GM21367 (cell line): ENCODE results near the gene CLEC1B.
"Not testable (repeated sequence)": the region's sequence is repeated elsewhere in the genome, so short reads cannot be mapped to it uniquely, and the experiment has no call there.

Experiments
- ATAC-seq: cut with Tn5 transposase; IDR thresholded peaks from one replicate; pipeline ENCODE4 v1.9.1; 2021; ENCODE audit not compliant: unreplicated experiment

CLEC1B gene

DNA sequence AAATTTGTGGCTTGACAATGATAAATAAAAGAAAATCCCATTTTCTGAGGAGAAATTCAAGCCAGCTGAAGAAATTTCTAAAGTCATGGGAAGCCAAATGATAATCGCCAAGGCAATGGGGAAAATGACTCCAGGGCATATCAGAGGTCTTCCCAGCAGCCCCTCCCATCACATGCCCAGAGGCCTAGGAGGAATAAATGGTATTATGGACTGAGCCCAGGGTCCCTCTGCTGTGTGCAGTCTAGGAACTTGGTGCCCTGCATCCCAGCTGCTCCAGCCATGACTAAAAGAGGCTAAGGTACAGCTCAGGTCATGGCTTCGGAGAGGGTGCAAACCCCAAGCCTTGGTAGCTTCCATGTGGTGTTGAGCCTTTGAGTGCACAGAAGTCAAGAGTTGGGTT, 23.3 kb downstream of the CLEC1B start:
- no peak for ATAC-seq

DNA sequence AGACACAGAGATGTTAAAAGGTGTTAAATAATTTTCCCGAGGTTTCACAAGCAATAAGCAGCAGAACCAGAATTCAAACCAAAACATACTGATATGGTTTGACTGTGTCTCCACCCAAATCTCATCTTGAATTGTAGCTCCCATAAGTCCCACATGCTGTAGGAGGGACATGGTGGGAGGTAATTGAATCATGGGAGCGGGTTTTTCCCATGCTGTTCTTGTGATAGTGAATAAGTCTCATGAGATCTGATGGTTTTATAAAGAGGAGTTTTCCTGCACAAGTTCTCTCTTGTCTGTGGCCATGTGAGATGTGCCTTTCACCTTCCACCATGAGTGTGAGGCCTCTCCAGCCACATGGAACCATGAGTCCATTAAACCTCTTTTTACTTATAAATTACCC, 24.2 kb downstream of the CLEC1B start:
- ATAC-seq = not testable (repeated sequence)

DNA sequence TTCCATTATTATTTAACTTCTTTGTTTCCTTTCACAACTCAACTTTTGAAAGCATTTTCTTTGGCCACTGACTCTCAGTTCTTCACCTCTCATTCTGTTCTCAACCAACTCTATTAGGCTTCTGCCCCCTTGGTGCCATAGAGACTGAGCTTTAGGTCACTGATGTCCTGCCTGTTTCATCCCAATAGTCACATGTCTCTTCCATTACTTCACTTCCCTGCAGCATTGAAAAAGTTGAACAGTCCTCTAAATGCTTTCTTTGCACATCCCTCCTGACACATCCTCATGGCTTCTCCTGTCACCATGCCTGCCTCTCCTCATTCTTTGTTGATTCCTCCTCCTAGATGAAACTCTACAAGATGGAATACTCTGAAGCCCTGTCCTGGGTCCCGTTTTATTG, 25.0 kb downstream of the CLEC1B start:
- ATAC-seq = no peak

DNA sequence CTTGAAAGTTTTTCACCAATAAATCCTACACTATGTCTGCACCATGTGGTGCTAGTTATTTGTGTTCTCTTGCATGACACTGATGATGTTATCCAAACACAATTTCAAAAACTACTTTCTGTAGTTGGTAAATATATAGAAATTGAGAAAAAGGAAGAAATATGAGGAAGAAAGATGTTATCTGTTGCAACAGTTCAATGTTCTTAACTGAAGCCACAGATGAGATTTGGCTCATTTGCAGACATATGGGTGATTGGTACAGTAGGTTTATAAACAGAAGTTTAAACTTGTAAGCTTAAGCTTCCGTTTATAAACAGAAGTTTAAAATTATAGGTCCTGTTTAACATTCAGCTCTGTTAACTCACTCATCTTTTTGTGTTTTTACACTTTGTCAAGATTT, 27.7 kb downstream of the CLEC1B start, which contains the start of gene CLEC12A:
Gene CLEC12A (plus strand): TSS at position 229 of the 400 bp plus-strand sequence. CDS start 188 bp downstream, outside the sequence.
- ATAC-seq = no peak

DNA sequence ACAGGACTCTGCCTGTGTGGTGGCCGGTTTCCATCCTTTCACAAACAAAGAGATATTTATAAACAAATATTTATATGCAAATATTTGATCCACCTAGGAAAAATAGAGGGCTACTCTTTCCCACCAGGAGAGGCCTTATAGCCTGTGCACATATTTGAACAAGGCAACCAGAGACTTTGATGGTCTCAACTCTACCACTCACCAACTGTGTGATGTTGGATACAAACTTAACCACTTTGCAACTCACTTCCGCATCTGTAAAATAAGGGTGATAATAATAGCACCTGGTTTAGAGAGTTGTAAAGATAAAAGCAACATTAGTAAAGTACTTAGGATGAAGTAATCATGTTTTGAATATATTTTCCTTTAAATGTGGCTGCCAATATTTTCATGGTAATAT, 29.2 kb downstream of the CLEC1B start:
- no peak for ATAC-seq

DNA sequence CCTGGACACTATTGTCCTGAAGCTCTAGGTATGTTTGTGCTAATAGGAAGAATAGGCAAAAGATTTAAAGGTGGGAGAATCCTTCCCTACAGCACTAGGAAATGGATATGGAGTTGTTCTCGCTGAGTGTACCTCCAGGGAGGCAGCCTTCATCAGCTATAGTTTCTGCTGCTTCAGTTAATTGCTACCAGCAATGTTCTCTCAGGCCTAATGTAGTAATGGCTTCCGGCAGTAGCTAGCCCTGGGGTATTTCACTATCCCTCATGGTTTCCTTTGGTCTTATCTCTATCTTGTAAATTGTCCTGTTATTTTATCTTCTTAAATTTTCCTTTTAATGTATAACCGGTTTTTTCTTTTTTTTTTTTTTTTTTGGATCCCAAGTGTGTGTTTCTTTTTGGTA, 37.0 kb downstream of the CLEC1B start:
- ATAC-seq = no peak

DNA sequence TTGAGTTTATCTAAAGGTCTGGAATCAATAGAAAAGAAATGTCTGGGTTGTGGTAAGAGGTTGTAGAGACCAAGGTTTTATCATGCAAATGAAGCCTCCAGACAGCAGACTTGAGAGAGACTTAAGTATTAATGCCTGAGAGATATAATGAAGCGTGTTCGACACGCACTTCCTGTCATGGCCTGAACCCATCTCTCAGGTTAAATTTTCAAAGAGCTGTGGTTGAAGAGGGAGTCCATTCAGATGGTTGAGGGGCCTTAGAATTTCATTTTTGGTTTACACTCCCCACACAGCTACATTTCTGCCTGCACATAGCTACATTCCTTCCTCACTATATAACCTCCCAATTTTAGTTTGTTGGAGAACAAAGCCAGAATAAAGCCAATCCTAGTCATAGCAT, 37.8 kb downstream of the CLEC1B start:
- ATAC-seq = no peak

DNA sequence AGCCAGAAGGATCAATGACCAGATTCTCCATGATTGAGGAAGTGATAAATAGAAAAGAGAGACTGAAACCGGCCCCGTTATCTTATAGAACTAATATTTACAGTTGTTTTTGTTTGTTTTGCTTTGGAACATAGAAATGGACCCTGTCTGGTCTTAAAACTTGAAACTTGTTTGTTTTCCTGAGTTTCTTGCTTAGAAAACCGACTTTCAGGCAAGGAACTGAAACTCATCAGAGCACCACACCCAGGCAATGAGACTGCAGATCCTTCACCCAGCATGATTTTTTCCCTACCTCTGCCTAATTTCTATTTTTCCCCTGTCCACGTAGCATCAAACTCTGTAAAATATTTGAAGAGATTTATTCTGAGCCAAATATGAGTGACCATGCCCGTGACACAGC, 38.3 kb downstream of the CLEC1B start:
- ATAC-seq = no peak

DNA sequence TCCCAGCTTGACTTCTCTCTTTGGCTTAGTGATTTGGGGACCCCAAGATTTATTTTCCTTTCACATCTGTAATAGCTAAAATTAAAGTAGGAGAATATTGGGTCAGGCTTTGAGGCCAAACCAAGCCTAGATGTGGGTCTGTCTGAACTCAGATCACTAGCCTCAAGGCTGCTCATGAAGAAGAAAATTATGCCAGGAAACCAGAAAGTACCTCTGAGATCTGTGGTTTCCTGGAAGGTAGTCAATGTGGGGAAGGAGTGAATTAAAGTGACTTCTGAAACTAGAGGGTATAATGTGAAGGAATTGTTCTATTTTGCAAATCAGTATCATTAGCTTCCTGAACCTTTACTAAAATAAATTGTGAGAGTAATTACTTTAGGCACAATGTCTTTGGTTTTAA, 41.1 kb downstream of the CLEC1B start:
- ATAC-seq = no peak

DNA sequence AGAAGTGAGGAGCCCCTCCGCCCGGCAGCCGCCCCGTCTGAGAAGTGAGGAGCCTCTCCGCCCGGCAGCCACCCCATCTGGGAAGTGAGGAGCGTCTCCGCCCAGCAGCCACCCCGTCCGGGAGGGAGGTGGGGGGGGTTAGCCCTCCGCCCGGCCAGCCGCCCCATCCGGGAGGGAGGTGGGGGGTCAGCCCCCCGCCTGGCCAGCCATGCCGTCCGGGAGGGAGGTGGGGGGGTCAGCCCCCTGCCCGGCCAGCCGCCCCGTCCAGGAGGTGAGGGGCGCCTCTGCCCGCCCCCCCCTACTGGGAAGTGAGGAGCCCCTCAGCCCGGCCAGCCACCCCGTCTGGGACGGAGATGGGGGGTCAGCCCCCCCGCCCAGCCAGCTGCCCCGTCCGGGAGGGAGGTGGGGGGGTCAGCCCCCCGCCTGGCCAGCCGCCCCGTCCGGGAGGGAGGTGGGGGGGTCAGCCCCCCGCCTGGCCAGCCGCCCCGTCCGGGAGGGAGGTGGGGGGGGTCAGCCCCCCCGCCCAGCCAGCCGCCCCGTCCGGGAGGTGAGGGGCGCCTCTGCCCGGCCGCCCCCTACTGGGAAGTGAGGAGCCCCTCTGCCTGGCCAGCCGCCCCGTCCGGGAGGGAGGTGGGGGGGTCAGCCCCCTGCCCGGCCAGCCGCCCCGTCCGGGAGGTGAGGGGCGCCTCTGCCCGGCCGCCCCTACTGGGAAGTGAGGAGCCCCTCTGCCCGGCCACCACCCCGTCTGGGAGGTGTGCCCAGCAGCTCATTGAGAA, 45.8 kb downstream of the CLEC1B start:
- ATAC-seq = not testable (repeated sequence)

DNA sequence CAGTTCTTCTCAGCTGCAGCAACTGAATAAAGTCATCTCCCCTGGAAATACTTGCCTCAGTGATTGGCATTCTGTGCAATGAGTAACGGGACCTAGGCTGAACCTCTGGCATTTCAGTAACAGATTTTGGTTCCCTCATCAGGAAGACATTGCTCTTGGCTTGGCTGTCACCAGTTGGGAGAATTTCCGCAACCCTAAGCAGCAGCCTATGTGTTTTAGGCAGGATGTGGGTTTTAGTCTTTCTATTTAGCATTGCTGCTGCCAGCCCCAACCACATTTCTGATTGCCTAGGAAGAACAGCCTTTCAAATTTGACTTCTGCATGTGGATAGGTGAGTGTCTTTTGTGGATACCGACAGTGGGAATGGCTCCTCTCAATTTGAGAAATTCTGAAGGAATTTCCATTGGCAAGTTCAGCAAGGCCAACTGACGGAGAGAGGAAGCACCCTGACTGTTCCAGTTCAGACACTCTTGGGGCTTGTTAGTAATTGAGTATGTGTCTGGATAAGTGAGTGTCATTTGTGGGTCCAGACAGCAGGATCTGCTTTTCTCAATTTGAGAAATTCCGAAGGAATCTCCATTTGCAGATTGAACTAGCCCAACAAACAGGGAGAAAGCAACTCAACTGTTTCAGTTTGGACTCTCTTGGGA, 47.8 kb downstream of the CLEC1B start:
- ATAC-seq = no peak

DNA sequence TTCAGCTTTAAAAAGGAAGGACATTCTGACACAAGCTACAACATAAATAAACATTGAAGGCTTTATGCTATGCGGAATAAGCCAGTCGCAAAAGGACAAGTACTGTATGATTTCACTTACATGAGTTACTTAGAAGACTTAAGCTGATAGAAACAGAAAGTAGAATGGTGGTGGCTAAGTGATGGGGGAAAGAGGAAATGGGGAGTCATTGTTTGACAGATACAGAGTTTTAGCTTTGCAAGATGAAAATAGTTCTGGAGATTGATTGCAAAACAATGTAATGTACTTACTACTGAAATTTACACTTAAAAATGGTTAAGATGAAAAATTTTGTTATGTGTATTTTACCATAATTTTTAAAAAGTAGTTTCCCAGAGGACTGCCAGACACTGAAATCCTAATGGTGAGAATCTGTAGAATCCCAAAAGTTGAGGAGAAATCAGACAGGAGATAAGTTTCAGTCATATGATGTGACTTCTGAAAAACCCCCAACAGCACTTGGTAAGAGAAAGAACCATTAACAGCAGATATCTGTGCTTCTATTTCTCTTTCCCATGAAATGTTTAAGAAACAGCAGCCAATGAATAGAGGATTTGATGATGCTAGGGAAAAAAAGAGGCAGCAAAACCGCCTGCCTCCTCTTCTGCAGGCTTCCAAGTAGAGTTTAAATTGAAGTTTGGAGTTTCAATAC, 50.2 kb downstream of the CLEC1B start:
- peak; percentile 93 for ATAC-seq

DNA sequence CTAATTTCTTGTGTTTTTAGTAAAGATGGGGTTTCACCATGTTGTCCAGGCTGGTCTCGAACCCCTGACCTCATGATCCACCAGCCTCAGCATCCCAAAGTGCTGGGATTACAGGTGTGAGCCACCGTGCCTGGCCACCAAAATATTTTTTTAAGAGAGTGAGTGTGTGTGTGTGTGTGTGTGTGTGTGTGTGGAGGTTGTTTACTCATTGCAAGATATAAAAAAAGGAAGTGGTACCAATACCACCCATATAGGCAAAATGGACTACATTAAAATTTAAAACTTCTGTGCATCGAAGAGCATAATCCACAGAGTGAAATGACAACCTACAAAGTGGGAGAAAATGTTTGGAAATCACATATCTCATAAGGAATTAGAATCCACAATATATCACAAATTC, 51.2 kb downstream of the CLEC1B start:
- no peak for ATAC-seq

DNA sequence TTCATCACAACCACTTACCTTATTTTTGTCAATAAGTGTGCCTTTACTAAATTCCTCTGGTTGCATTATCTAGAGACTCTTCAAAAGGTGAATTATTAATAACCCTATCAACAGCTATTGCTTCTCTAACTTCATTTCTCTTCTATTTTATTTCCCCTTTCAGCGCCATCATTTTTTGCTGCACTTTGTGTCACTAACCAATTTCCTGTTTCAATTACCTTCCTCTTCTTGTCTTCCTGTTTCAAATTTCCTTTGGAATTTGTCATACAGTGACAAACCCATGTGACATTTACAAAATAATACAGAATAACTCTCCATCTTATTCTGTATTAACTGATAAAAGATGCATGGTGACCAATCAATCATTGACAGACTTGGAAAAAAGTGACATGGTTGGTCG, 54.5 kb downstream of the CLEC1B start:
- ATAC-seq = no peak

DNA sequence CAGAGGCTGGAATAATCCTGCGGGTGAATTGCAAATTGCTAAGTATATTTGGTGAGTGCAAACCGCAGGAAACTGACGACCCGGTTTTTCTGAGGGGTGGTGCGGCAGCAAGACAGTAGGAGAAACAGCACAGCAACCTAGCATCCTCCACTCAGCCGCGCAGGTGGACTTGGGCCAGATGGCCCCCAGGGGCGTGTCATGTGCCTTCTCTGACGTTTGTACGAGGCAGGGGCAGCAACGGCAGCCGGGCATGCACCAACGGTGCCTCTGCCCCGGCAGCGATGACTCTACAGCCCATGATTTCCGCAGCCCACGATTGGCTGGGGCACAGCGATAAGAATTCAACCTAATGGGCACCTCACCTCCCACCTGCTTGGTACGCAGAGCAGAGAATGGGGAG, 55.7 kb downstream of the CLEC1B start:
- ATAC-seq = peak; percentile 44
